ENCODE data around the gene GIN1. TPM values are rescaled to one million over a fixed set of nuclear protein-coding genes. Genes with fewer than 3 reads are reported as not detected.

GIN1 gene
- total RNA-seq, 4 donors from 2014 or later, result 2.2 to 9.9 (median 5.2) TPM

GRCh38 chr5:103111468-103111867 is 8.5 kb downstream of the GIN1 start:
- DNase-seq (ENCODE audit: low spot score in 2 of 2), result no peak
- Histone ChIP-seq H3K9me3 (no peaks in the 10 kb centered on the region), H3K27ac (no peak overlapping the region), H3K27me3 (no peaks in the 10 kb centered on the region), H3K36me3 (peaks cover 7% of the 10 kb centered on the region), H3K4me3 (no peak overlapping the region), H3K4me1 (no peaks in the 10 kb centered on the region)
- TF ChIP-seq POLR2A (IDR thresholded peaks at IDR 0.05) (no peak), EP300 (IDR thresholded peaks at IDR 0.05) (no peak), POLR2AphosphoS5 (IDR thresholded peaks at IDR 0.05) (no peak), CTCF (IDR thresholded peaks at IDR 0.05) (no peak)
- 83% methylated on average over 2 of the region's 2 CpGs for WGBS

GRCh38 chr5:103110403-103110802 is 9.5 kb downstream of the GIN1 start:
- no peak for DNase-seq (ENCODE audit: low spot score in 2 of 2)
- Histone ChIP-seq H3K9me3 (no peaks in the 10 kb centered on the region), H3K27me3 (no peaks in the 10 kb centered on the region), H3K4me1 (no peaks in the 10 kb centered on the region), H3K27ac (no peak overlapping the region), H3K36me3 (peaks cover 7% of the 10 kb centered on the region), H3K4me3 (no peak overlapping the region)
- TF ChIP-seq CTCF (IDR thresholded peaks at IDR 0.05) (no peak), EP300 (IDR thresholded peaks at IDR 0.05) (no peak), POLR2A (IDR thresholded peaks at IDR 0.05) (no peak), POLR2AphosphoS5 (IDR thresholded peaks at IDR 0.05) (no peak)
- 97% methylated on average over 2 of the region's 2 CpGs for WGBS

GRCh38 chr5:103109277-103109676 is 10.7 kb downstream of the GIN1 start:
- 93% methylated on average over 1 of the region's 1 CpG for WGBS
- Histone ChIP-seq H3K4me1 (no peaks in the 10 kb centered on the region), H3K4me3 (no peak overlapping the region), H3K27me3 (no peaks in the 10 kb centered on the region), H3K36me3 (peaks cover 7% of the 10 kb centered on the region), H3K27ac (no peak overlapping the region), H3K9me3 (no peaks in the 10 kb centered on the region)
- no peak for DNase-seq (ENCODE audit: low spot score in 2 of 2)
- no peak for TF ChIP-seq POLR2AphosphoS5 (IDR thresholded peaks at IDR 0.05)
- TF ChIP-seq POLR2A (IDR thresholded peaks at IDR 0.05), result no peak
- TF ChIP-seq EP300 (IDR thresholded peaks at IDR 0.05), result no peak
- TF ChIP-seq CTCF (IDR thresholded peaks at IDR 0.05), result no peak

GRCh38 chr5:103108086-103108485 is 11.9 kb downstream of the GIN1 start:
- Histone ChIP-seq H3K27me3 (no peaks in the 10 kb centered on the region), H3K27ac (no peak overlapping the region), H3K36me3 (peaks cover 14% of the 10 kb centered on the region), H3K4me3 (no peak overlapping the region), H3K9me3 (no peaks in the 10 kb centered on the region), H3K4me1 (no peaks in the 10 kb centered on the region)
- no peak for DNase-seq (ENCODE audit: low spot score in 2 of 2)
- 69% methylated on average over 2 of the region's 2 CpGs for WGBS
- TF ChIP-seq POLR2A (IDR thresholded peaks at IDR 0.05), result no peak
- no peak for TF ChIP-seq CTCF (IDR thresholded peaks at IDR 0.05)
- no peak for TF ChIP-seq EP300 (IDR thresholded peaks at IDR 0.05)
- no peak for TF ChIP-seq POLR2AphosphoS5 (IDR thresholded peaks at IDR 0.05)

GRCh38 chr5:103102234-103102633 is 17.7 kb downstream of the GIN1 start:
- Histone ChIP-seq H3K27ac (no peak overlapping the region), H3K4me3 (no peak overlapping the region), H3K9me3 (no peaks in the 10 kb centered on the region), H3K27me3 (no peaks in the 10 kb centered on the region), H3K4me1 (no peaks in the 10 kb centered on the region), H3K36me3 (peaks cover 18% of the 10 kb centered on the region)
- DNase-seq (ENCODE audit: low spot score in 2 of 2), result no peak
- TF ChIP-seq POLR2A (IDR thresholded peaks at IDR 0.05) (no peak), POLR2AphosphoS5 (IDR thresholded peaks at IDR 0.05) (no peak), EP300 (IDR thresholded peaks at IDR 0.05) (no peak), CTCF (IDR thresholded peaks at IDR 0.05) (no peak)
- 84% methylated on average over 1 of the region's 1 CpG for WGBS

All from suprapubic skin (tissue), 4 donors.